Measurements from ENCODE around the gene PPP1R13B.

DNA sequence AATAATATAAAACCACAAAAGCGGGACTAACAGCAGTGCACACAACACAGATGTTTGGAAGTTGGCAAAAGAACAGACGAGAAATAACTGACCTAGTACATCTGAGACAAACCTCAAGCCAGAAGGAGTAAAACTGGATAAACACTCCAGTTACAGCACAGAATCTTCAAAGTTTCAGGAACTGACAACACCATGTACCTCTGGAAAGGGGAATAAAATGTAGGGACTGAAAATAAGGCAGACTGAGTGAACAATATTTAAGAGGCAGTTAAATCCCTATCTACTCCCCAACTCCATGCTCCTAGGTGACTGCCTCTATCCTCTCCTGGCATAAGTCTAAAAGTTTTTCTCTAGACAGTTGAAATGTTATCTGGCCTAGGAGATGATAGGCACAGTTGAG, 73.9 kb downstream of the PPP1R13B start:
- TF ChIP-seq, protein P1, sequence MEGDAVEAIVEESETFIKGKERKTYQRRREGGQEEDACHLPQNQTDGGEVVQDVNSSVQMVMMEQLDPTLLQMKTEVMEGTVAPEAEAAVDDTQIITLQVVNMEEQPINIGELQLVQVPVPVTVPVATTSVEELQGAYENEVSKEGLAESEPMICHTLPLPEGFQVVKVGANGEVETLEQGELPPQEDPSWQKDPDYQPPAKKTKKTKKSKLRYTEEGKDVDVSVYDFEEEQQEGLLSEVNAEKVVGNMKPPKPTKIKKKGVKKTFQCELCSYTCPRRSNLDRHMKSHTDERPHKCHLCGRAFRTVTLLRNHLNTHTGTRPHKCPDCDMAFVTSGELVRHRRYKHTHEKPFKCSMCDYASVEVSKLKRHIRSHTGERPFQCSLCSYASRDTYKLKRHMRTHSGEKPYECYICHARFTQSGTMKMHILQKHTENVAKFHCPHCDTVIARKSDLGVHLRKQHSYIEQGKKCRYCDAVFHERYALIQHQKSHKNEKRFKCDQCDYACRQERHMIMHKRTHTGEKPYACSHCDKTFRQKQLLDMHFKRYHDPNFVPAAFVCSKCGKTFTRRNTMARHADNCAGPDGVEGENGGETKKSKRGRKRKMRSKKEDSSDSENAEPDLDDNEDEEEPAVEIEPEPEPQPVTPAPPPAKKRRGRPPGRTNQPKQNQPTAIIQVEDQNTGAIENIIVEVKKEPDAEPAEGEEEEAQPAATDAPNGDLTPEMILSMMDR (IDR thresholded peaks at IDR 0.05), result no peak
- no peak for TF ChIP-seq POLR2A (IDR thresholded peaks at IDR 0.05)
